ENCODE measurements around the gene MINDY4. TPM values are rescaled to one million over a fixed set of nuclear protein-coding genes. Genes with fewer than 3 reads are reported as not detected.

MINDY4 gene
- total RNA-seq, 4 donors from 2014 or later = 8.4 to 31.1 (median 20.2) TPM

GRCh38 chr7:30912986-30913811, 142.0 kb downstream of the MINDY4 start:
- peaks cover 85 to 100% (median 99%) of the 10 kb centered on the region in 4 donors for H3K4me1 ChIP-seq
- H3K27me3 ChIP-seq = no peaks in the 10 kb centered on the region
- TF ChIP-seq POLR2AphosphoS5 (IDR thresholded peaks at IDR 0.05) (no peak), POLR2A (IDR thresholded peaks at IDR 0.05; ENCODE audit: low read depth) (no peak), EP300 (IDR thresholded peaks at IDR 0.05) (no peak), CTCF (IDR thresholded peaks at IDR 0.05) (no peak)
- H3K36me3 ChIP-seq = no peaks in the 10 kb centered on the region
- peak overlapping the region; percentile 56 to 65 (median 61) for H3K4me3 ChIP-seq
- no peaks in the 10 kb centered on the region for H3K9me3 ChIP-seq
- intact Hi-C loops (cut with DNase I) = loop anchor here (2.0 kb wide), 1 partner anchor 98 kb away; no protein-coding TSS in a partner anchor
- DNase-seq (ENCODE audit: extremely low spot score) = no peak
- 46% methylated on average over 11 of the region's 17 CpGs for WGBS
- H3K27ac ChIP-seq (replicated peaks in 1 of 4) = peak overlapping the region; percentile 84 to 90 (median 88)

GRCh38 chr7:30913821-30914515, 142.8 kb downstream of the MINDY4 start:
- intact Hi-C loops (cut with DNase I) = loop anchor here (2.0 kb wide), 1 partner anchor 99 kb away; no protein-coding TSS in a partner anchor
- DNase-seq (ENCODE audit: extremely low spot score) = no peak
- H3K27me3 ChIP-seq = no peaks in the 10 kb centered on the region
- 71% methylated on average over 16 of the region's 16 CpGs for WGBS
- H3K4me1 ChIP-seq = peaks cover 86 to 100% (median 99%) of the 10 kb centered on the region in 4 donors
- H3K27ac ChIP-seq (replicated peaks in 1 of 4) = peak overlapping the region; percentile 84 to 90 (median 88)
- H3K9me3 ChIP-seq = no peaks in the 10 kb centered on the region
- H3K36me3 ChIP-seq = no peaks in the 10 kb centered on the region
- H3K4me3 ChIP-seq = peak overlapping the region; percentile 56 to 65 (median 61)
- peak in 1 of 2 donors; percentile 27 for TF ChIP-seq POLR2AphosphoS5 (IDR thresholded peaks at IDR 0.05)
- TF ChIP-seq POLR2A (IDR thresholded peaks at IDR 0.05; ENCODE audit: low read depth) = no peak

GRCh38 chr7:30914596-30914995, 143.4 kb downstream of the MINDY4 start:
- intact Hi-C loops (cut with DNase I) = no loop called here
- no peak for DNase-seq (ENCODE audit: extremely low spot score)
- Histone ChIP-seq H3K9me3 (no peaks in the 10 kb centered on the region), H3K4me1 (peaks cover 87 to 100% (median 99%) of the 10 kb centered on the region in 4 donors), H3K4me3 (peak overlapping the region; percentile 56 to 65 (median 61)), H3K27me3 (no peaks in the 10 kb centered on the region), H3K36me3 (no peaks in the 10 kb centered on the region), H3K27ac (replicated peaks in 1 of 4) (peak overlapping the region; percentile 84 to 90 (median 88))
- no peak for TF ChIP-seq POLR2A (IDR thresholded peaks at IDR 0.05; ENCODE audit: low read depth)
- no peak for TF ChIP-seq CTCF (IDR thresholded peaks at IDR 0.05)
- peak in 1 of 2 donors; percentile 18 for TF ChIP-seq POLR2AphosphoS5 (IDR thresholded peaks at IDR 0.05)
- no peak for TF ChIP-seq EP300 (IDR thresholded peaks at IDR 0.05)
- WGBS = 31% methylated on average over 4 of the region's 4 CpGs

GRCh38 chr7:30915005-30915601, 143.9 kb downstream of the MINDY4 start:
- Histone ChIP-seq H3K9me3 (no peaks in the 10 kb centered on the region), H3K4me1 (peaks cover 87 to 100% (median 99%) of the 10 kb centered on the region in 4 donors), H3K4me3 (peak overlapping the region; percentile 56 to 65 (median 61)), H3K36me3 (no peaks in the 10 kb centered on the region), H3K27me3 (no peaks in the 10 kb centered on the region), H3K27ac (replicated peaks in 1 of 4) (peak overlapping the region; percentile 84 to 90 (median 88))
- intact Hi-C loops (cut with DNase I) = no loop called here
- TF ChIP-seq POLR2A (IDR thresholded peaks at IDR 0.05; ENCODE audit: low read depth) = no peak
- TF ChIP-seq CTCF (IDR thresholded peaks at IDR 0.05) = no peak
- TF ChIP-seq POLR2AphosphoS5 (IDR thresholded peaks at IDR 0.05) = no peak
- TF ChIP-seq EP300 (IDR thresholded peaks at IDR 0.05) = no peak
- WGBS = 28% methylated on average over 10 of the region's 11 CpGs
- no peak for DNase-seq (ENCODE audit: extremely low spot score)
